ENCODE results near the gene KAT14. TPM values are rescaled to one million over a fixed set of nuclear protein-coding genes. Genes with fewer than 3 reads are reported as not detected.
"Not testable (repeated sequence)": the region's sequence is repeated elsewhere in the genome, so short reads cannot be mapped to it uniquely, and the experiment has no call there.

The KAT14 gene
- total RNA-seq, 1 donor from 2014 or later: 11.5 TPM

DNA sequence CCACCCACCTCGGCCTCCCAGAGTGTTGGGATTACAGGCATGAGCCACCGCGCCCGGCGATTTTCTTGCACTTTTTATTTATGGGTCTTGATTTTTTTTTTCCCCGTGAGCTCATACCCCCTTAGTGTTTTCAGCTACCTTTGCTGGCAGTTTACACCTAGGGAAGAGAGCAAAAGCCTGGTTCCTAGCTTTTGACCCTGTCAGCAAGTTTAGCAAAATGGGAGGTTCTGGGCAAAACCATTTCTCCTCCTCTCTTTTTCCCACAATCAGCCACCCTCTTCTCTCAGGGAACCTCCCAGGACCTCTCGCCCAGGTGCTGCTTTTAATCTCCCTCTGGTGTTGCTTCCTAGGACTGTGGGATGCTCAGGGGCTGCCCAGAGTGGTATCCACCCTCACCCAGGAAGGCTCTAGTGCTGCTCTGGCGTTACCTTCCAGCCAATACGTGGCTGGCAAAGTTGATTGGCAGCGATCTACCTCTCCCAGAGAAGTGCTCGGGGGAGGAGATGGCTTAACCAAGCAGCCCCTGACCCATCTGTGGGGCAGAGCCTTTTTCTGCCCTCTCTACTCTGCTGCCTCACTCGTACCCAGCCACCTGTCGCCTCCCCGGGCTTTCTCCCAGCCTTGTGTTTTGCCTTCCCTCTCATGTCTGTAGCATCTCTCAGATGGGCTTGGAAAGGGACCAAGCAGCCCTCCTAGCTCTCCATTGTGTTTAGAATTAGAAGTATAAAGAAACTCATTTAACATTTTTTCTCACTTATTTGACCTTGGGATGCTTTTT, 37.4 kb downstream of the KAT14 start:
- Histone ChIP-seq H3K27me3 (no peaks in the 10 kb centered on the region), H3K9me3 (no peaks in the 10 kb centered on the region), H3K36me3 (no peaks in the 10 kb centered on the region), H3K4me3 (no peak overlapping the region), H3K4me1 (no peaks in the 10 kb centered on the region), H3K27ac (no peak overlapping the region)
- no peak for TF ChIP-seq POLR2A (IDR thresholded peaks at IDR 0.05)
- TF ChIP-seq, protein P1, sequence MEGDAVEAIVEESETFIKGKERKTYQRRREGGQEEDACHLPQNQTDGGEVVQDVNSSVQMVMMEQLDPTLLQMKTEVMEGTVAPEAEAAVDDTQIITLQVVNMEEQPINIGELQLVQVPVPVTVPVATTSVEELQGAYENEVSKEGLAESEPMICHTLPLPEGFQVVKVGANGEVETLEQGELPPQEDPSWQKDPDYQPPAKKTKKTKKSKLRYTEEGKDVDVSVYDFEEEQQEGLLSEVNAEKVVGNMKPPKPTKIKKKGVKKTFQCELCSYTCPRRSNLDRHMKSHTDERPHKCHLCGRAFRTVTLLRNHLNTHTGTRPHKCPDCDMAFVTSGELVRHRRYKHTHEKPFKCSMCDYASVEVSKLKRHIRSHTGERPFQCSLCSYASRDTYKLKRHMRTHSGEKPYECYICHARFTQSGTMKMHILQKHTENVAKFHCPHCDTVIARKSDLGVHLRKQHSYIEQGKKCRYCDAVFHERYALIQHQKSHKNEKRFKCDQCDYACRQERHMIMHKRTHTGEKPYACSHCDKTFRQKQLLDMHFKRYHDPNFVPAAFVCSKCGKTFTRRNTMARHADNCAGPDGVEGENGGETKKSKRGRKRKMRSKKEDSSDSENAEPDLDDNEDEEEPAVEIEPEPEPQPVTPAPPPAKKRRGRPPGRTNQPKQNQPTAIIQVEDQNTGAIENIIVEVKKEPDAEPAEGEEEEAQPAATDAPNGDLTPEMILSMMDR (IDR thresholded peaks at IDR 0.05): no peak
- TF ChIP-seq POLR2AphosphoS5 (IDR thresholded peaks at IDR 0.05; ENCODE audit: insufficient read depth in 1 of 2, low read depth in 1 of 2): no peak
- no peak for DNase-seq (ENCODE audit: extremely low spot score in 2 of 2)
- intact Hi-C loops (cut with DNase I): no loop called here

DNA sequence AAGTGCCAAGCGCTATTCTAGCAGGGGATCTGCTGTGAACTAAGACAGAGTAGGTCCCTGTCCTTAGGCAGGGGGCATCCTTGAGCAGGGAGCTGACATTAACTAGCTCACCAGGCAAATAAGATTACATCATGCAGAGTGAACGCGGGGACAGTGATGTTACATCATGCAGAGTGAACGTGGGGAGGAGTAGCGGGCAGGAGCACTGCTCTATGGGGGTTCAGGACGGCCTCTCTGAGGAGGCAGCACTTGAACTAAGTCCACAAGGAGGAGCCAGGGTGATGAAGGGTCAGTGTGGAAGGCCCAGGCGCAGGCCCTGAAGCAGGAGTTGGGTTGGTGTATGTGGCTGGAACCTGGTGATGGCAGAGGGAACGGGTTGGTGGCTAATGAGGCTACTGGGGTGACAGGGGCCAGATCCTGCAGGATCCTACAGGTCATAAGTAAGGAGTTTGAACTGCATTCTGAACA, 38.7 kb downstream of the KAT14 start:
- no peak for TF ChIP-seq POLR2AphosphoS5 (IDR thresholded peaks at IDR 0.05; ENCODE audit: insufficient read depth in 1 of 2, low read depth in 1 of 2)
- TF ChIP-seq, protein P1 (IDR thresholded peaks at IDR 0.05): no peak
- no peak for TF ChIP-seq POLR2A (IDR thresholded peaks at IDR 0.05)

DNA sequence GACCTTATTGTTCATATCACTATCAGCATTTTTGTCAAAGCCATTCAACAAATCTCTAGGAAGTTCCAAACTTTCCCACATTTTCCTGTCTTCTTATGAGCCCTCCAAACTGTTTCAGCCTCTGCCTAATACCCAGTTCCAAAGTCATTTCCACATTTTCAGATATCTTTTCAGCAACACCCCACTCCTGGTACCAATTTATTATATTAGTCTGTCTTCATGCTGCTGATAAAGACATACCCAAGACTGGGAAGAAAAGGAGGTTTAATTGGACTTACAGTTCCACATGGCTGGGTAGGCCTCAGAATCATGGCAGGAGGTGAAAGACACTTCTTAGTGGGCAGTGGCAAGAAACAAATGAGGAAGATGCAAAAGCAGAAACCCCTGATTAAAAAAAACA, 42.7 kb downstream of the KAT14 start:
- DNase-seq (ENCODE audit: extremely low spot score in 2 of 2); intact Hi-C loops (cut with DNase I); H3K4me1 ChIP-seq; H3K27ac ChIP-seq; H3K9me3 ChIP-seq; H3K27me3 ChIP-seq; H3K4me3 ChIP-seq: not testable (repeated sequence)
- peaks cover 0 to 18% of the 10 kb centered on the region in 2 donors for H3K36me3 ChIP-seq

More for the DNA sequence above, 38.7 kb downstream of the KAT14 start:
- no peaks in the 10 kb centered on the region for H3K27me3 ChIP-seq
- intact Hi-C loops (cut with DNase I): no loop called here
- DNase-seq (ENCODE audit: extremely low spot score in 2 of 2): no peak
- H3K27ac ChIP-seq: no peak overlapping the region
- H3K9me3 ChIP-seq: no peaks in the 10 kb centered on the region
- H3K4me1 ChIP-seq: no peaks in the 10 kb centered on the region
- no peak overlapping the region for H3K4me3 ChIP-seq
- no peaks in the 10 kb centered on the region for H3K36me3 ChIP-seq

DNA sequence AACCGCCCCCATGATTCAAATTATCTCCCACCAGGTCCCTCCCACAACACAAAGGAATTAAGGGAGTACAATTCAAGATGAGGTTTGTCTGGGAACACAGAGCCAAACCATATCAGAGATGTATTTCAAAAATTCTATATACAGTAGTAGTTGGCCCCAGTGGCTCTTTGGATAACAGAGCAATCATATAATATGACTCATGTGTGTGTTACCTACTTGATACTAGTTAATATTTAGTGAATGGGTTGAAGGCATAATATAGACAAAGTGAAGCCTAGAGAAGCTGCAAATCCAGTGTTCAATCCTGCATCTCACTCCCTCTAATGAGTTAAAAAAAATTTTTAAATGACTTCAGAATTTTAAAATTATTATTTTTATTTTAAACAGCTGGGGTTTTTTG, 43.2 kb downstream of the KAT14 start:
- DNase-seq (ENCODE audit: extremely low spot score in 2 of 2): no peak
- TF ChIP-seq POLR2AphosphoS5 (IDR thresholded peaks at IDR 0.05; ENCODE audit: insufficient read depth in 1 of 2, low read depth in 1 of 2): no peak
- TF ChIP-seq POLR2A (IDR thresholded peaks at IDR 0.05): no peak
- TF ChIP-seq, protein P1 (IDR thresholded peaks at IDR 0.05): no peak
- intact Hi-C loops (cut with DNase I): no loop called here
- H3K4me1 ChIP-seq: no peaks in the 10 kb centered on the region
- H3K4me3 ChIP-seq: no peak overlapping the region
- H3K27me3 ChIP-seq: no peaks in the 10 kb centered on the region
- H3K9me3 ChIP-seq: no peaks in the 10 kb centered on the region
- peaks cover 0 to 21% of the 10 kb centered on the region in 2 donors for H3K36me3 ChIP-seq
- no peak overlapping the region for H3K27ac ChIP-seq

DNA sequence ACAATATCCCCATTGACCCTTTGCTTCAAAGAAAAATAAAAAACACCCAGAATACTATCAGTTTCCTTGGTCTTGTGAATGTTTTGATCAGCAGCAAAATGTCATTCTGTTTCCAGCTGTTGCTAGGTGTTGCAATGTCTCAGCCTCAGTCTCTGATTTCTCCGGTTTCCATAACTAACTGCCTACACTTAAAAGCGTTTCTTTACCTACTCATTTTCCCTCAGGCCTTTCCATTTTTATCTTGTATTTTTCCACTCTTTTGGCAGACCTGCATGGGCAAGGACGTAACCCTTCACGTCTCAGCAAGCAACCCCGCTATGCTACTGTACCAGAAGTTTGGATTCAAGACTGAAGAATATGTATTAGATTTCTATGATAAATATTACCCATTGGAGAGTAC, 49.4 kb downstream of the KAT14 start:
- H3K4me1 ChIP-seq: no peaks in the 10 kb centered on the region
- intact Hi-C loops (cut with DNase I): no loop called here
- H3K9me3 ChIP-seq: no peaks in the 10 kb centered on the region
- no peak overlapping the region for H3K4me3 ChIP-seq
- H3K36me3 ChIP-seq: peaks cover 0 to 43% of the 10 kb centered on the region in 2 donors
- H3K27ac ChIP-seq: no peak overlapping the region
- DNase-seq (ENCODE audit: extremely low spot score in 2 of 2): no peak
- H3K27me3 ChIP-seq: no peaks in the 10 kb centered on the region
- TF ChIP-seq, protein P1 (IDR thresholded peaks at IDR 0.05): no peak
- no peak for TF ChIP-seq POLR2AphosphoS5 (IDR thresholded peaks at IDR 0.05; ENCODE audit: insufficient read depth in 1 of 2, low read depth in 1 of 2)
- TF ChIP-seq POLR2A (IDR thresholded peaks at IDR 0.05): no peak

Measured in vagina (tissue), 2 donors.